ENCODE measurements around the gene SP1. TPM values are rescaled to one million over a fixed set of nuclear protein-coding genes. Genes with fewer than 3 reads are reported as not detected.

The SP1 gene
- total and polyA plus RNA-seq, 9 of the 15 experiments (the other 6 are each of a cell fraction or from before 2014, with no cell fraction given) = 8.0 to 65.5 (median 41.6) TPM

DNA sequence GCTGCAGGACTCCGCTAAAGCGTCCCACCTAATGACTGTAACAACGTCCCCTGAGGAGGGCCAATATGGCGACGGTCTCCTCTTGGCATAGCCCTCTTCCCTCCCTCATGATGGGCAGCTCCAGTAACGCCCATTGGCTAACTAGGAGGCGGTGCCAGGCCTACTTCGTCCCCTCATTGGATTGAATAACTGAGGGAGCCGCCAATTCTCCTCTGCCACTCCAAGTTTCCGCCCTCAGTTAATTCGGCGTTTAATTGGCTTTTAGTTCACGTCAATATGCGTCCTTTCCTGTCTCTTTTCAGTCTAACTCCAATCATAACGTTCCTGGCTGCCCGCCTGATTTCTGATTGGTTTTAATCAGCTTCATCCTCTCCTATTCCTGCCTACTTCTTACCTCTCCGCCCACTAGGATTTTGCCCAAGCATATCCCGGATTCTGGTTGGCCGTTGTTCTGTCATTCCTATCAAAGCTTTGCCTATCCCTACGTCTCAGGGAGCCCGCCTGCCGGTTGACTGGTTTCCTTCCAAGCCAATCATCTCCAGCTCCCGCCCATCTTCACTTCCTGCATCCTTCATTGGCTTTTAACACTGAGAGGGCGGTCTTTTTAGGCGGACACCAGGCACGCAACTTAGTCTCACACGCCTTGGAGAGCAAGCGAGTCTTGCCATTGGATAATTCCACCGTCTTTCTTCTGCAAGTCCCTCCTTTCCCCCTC is 430 bp upstream of the SP1 start:
- H3K36me3 ChIP-seq (ENCODE audit: control insufficient read depth, insufficient read depth, low read length) = peaks cover 33% of the 10 kb centered on the region
- DNase-seq (ENCODE audit: extremely low read depth in 1 of 4, low spot score in 3 of 4) (peak; percentile 85 to 100 (median 92)), ATAC-seq (peak; percentile 86), FAIRE-seq (peak; percentile 100)
- peak overlapping the region; percentile 62 for H3K4me3 ChIP-seq
- no TSS peak for BruUV-seq (replicated peaks)
- peaks cover 38% of the 10 kb centered on the region for H3K79me2 ChIP-seq (ENCODE audit: control insufficient read depth, insufficient read depth, low read length)
- H3K9me3 ChIP-seq (replicated peaks; ENCODE audit: control insufficient read depth, insufficient read depth, low read depth, low read length) = no peaks in the 10 kb centered on the region
- H2AFZ ChIP-seq (ENCODE audit: low read depth, low read length) = peak overlapping the region; percentile 57
- in situ Hi-C loops (cut with MboI) (no loop called here), intact Hi-C loops (cut with micrococcal nuclease) (loop anchor here (1.0 to 2.0 kb wide), 2 partner anchors 13 to 41 kb away; no protein-coding TSS in a partner anchor)
- peak overlapping the region; percentile 88 to 92 for H3K9ac ChIP-seq (ENCODE audit: insufficient read depth in 1 of 2, low read depth in 2 of 2, low read length in 2 of 2)
- WGBS (ENCODE audit: insufficient coverage, low coverage, missing lambda C conversion rate) = 0% methylated on average over 29 of the region's 29 CpGs
- CTCF ChIA-PET (ENCODE audit: low intra/inter-chr PET ratio) = interaction anchor here (3.5 kb wide), 1 partner anchor 27 kb away, joined by 20 read pairs; no protein-coding TSS in a partner anchor
- H3K27ac ChIP-seq (ENCODE audit: extremely low read depth, low read depth, low read length) = peak overlapping the region; percentile 94
- peak overlapping the region; percentile 87 for H3K4me2 ChIP-seq (ENCODE audit: insufficient read depth, low read length)
- POLR2A ChIA-PET = interaction anchor here (0.6 to 2.2 kb wide), 24 partner anchors 9 to 291 kb away, joined by 3 to 15 read pairs (median 4); partner anchors contain the start of genes AAAS, ESPL1, PFDN5 and TARBP2
- peaks cover 30 to 38% of the 10 kb centered on the region in 2 experiments for H3K4me1 ChIP-seq (replicated peaks in 1 of 2; ENCODE audit: control insufficient read depth in 2 of 2, insufficient read depth in 2 of 2, low read length in 2 of 2)
- no peaks in the 10 kb centered on the region for H3K9me1 ChIP-seq (ENCODE audit: control insufficient read depth, insufficient read depth, low read length)
- H3K27me3 ChIP-seq (ENCODE audit: control insufficient read depth in 2 of 2, insufficient read depth in 2 of 2, low read length in 2 of 2) = no peaks in the 10 kb centered on the region
- H4K20me1 ChIP-seq (replicated peaks; ENCODE audit: control insufficient read depth, insufficient read depth, low read length) = no peaks in the 10 kb centered on the region
- TF ChIP-seq PHF8 (IDR thresholded peaks at IDR 0.05; ENCODE audit: borderline replicate concordance, low read length) (no peak), ZBTB17 (CRISPR knock-in tag; IDR thresholded peaks at IDR 0.05) (no peak), ZNF699 (CRISPR knock-in tag; IDR thresholded peaks at IDR 0.05; ENCODE audit: insufficient replicate concordance) (no peak), ZBTB8A (IDR thresholded peaks at IDR 0.05; ENCODE audit: partially characterized antibody) (no peak), BHLHE40 (IDR thresholded peaks at IDR 0.05; ENCODE audit: low read length) (peak; percentile 65; the same call in 1 of the 2 replicates), ELF1 (tag; IDR thresholded peaks at IDR 0.05) (peak; percentile 53; the same call in 1 of the 2 replicates), ZNF408 (CRISPR knock-in tag; IDR thresholded peaks at IDR 0.05; ENCODE audit: low read depth) (no peak), RAD21 (CRISPR knock-in tag; conservative IDR thresholded peaks at IDR 0.05 in 1 of 2, IDR thresholded peaks at IDR 0.05 in 1 of 2) (no peak), ETV5 (CRISPR knock-in tag; IDR thresholded peaks at IDR 0.05; ENCODE audit: low read depth) (0 out of 2 replicates have a peak, but pooled peaks have one; percentile 31), ZNF224 (CRISPR knock-in tag; IDR thresholded peaks at IDR 0.05) (no peak), NCOR1 (IDR thresholded peaks at IDR 0.05) (no peak), MTF1 (CRISPR knock-in tag; IDR thresholded peaks at IDR 0.05; ENCODE audit: borderline replicate concordance) (no peak), MXI1 (IDR thresholded peaks at IDR 0.05; ENCODE audit: low read depth, low read length) (0 out of 2 replicates have a peak, but pooled peaks have one; percentile 45), PPARD (CRISPR knock-in tag; IDR thresholded peaks at IDR 0.05) (no peak), ZNF444 (CRISPR knock-in tag; IDR thresholded peaks at IDR 0.05) (no peak), TAF1 (IDR thresholded peaks at IDR 0.05; ENCODE audit: control insufficient read depth, extremely low read depth, insufficient read depth, low read length, severe bottlenecking) (peak; percentile 82), ZNF23 (CRISPR knock-in tag; IDR thresholded peaks at IDR 0.05) (no peak), SRF (CRISPR knock-in tag; IDR thresholded peaks at IDR 0.05) (peak in 1 of 2 experiments; percentile 12; a peak in 1 of 4 replicates)
- TF ChIP-seq, protein P1, sequence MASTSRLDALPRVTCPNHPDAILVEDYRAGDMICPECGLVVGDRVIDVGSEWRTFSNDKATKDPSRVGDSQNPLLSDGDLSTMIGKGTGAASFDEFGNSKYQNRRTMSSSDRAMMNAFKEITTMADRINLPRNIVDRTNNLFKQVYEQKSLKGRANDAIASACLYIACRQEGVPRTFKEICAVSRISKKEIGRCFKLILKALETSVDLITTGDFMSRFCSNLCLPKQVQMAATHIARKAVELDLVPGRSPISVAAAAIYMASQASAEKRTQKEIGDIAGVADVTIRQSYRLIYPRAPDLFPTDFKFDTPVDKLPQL (IDR thresholded peaks at IDR 0.05; ENCODE audit: extremely low read depth, insufficient read length) = peak; percentile 19
- TF ChIP-seq, protein P2, sequence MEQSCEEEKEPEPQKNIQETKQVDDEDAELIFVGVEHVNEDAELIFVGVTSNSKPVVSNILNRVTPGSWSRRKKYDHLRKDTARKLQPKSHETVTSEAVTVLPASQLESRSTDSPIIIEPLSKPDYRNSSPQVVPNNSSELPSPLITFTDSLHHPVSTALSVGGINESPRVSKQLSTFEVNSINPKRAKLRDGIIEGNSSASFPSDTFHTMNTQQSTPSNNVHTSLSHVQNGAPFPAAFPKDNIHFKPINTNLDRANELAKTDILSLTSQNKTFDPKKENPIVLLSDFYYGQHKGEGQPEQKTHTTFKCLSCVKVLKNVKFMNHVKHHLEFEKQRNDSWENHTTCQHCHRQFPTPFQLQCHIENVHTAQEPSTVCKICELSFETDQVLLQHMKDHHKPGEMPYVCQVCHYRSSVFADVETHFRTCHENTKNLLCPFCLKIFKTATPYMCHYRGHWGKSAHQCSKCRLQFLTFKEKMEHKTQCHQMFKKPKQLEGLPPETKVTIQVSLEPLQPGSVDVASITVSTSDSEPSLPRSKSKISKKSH (CRISPR knock-in tag; IDR thresholded peaks at IDR 0.05) = no peak
